GM21825 (cell line): Measurements from ENCODE around the gene SLC2A6.

ENCODE experiments used
- ATAC-seq: cut with Tn5 transposase; IDR thresholded peaks from one replicate; pipeline ENCODE4 v1.9.1; 2021; ENCODE audit warnings: mild to moderate bottlenecking, moderate library complexity; ENCODE audit not compliant: unreplicated experiment

SLC2A6 gene

GRCh38 chr9:133477992-133478850, 678 bp downstream of the SLC2A6 start:
- ATAC-seq, result peak; percentile 39

GRCh38 chr9:133477461-133477860, 1.4 kb downstream of the SLC2A6 start:
- ATAC-seq, result no peak

- no peak for ATAC-seq
Observed at GRCh38 chr9:133476941-133477340, 2.0 kb downstream of the SLC2A6 start.

GRCh38 chr9:133476036-133476931, 2.6 kb downstream of the SLC2A6 start:
- ATAC-seq, result no peak

- no peak for ATAC-seq
Observed at GRCh38 chr9:133475292-133476012, 3.4 kb downstream of the SLC2A6 start.

- ATAC-seq, result no peak
Observed at GRCh38 chr9:133474853-133475252, 4.0 kb downstream of the SLC2A6 start.

GRCh38 chr9:133474215-133474614, 4.7 kb downstream of the SLC2A6 start:
- no peak for ATAC-seq

GRCh38 chr9:133473743-133474142, 5.2 kb downstream of the SLC2A6 start:
- no peak for ATAC-seq

GRCh38 chr9:133472753-133473378, 6.0 kb downstream of the SLC2A6 start:
- no peak for ATAC-seq

GRCh38 chr9:133472277-133472645, 6.6 kb downstream of the SLC2A6 start:
- ATAC-seq, result no peak

- no peak for ATAC-seq
Observed at GRCh38 chr9:133471551-133472276, 7.2 kb downstream of the SLC2A6 start.

GRCh38 chr9:133470988-133471387, 7.9 kb downstream of the SLC2A6 start:
- no peak for ATAC-seq

GRCh38 chr9:133470427-133470924, 8.4 kb downstream of the SLC2A6 start:
- ATAC-seq, result no peak

- no peak for ATAC-seq
Observed at GRCh38 chr9:133468777-133469421, 10.0 kb downstream of the SLC2A6 start.

- ATAC-seq, result no peak
Observed at GRCh38 chr9:133468374-133468773, 10.5 kb downstream of the SLC2A6 start.

GRCh38 chr9:133467101-133467500, 11.8 kb downstream of the SLC2A6 start:
- ATAC-seq, result no peak

- no peak for ATAC-seq
Observed at GRCh38 chr9:133465984-133466383, 12.9 kb downstream of the SLC2A6 start.

GRCh38 chr9:133464638-133465037, 14.3 kb downstream of the SLC2A6 start:
- ATAC-seq, result no peak

- ATAC-seq, result no peak
Observed at GRCh38 chr9:133463864-133464615, 14.9 kb downstream of the SLC2A6 start.
